NCI-H2107 (cell line): ENCODE data around the gene CALML3.

Source experiments
- DNase-seq: peaks from one replicate; lab custom pipeline; 2025; lab: John Stamatoyannopoulos, UW

Gene CALML3

DNA sequence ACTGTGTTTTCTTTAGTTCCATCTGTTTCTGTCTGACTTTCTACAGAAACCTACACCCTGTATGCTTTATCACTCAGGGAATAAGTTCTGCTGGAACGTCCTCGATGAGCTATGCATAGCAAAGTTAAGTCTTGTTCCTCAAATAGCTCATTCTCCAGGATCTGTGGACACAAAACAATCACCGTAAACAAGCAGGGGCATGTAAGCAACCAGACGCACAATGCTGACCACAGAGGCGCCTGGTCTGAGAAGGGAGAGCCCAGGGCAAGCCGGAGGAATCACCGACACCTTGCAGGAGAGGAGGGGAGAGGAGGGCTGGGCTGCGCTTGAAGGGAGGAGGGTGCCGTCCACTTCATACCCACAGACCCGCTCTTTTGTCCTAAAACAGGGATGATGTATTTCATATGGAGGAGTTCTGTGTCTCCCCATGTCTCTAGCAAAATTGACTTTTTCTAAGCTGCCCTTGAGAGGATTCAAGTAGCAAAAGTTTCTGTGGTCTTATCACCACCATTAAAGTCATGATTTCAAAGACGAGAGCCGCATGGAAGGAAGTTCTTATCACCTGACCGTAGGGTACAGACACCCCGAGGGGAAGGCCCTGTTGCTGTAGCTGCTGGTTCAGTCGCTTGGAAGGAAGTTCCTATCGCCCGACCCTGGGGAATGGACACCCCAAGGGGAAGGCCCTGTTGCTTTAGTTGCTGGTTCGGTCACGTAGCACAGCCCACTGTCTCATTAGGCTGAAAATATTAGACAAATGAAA lies 14.3 kb downstream of the CALML3 start:
- DNase-seq: no peak

GRCh38 chr10:5540080-5540479 lies 15.3 kb downstream of the CALML3 start:
- DNase-seq: no peak

DNA sequence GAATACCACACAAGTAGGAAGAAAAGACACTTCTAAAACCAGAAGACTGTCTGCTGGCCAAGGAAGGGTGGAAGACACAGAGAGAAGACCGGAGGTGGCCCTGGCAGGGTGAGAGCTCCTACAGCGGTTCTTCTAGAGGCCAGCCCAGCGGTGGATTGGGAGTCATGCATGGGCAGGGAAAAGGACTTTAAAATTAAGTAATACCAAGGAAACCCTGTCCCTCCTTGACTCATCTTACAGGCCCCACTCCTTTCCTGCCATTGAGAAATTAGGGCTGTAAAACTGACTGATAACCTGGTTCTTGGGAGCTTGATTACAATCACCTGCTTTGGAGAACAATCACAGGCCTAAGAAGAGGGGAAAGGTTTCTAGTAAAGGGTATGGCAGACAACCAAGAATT lies 16.1 kb downstream of the CALML3 start:
- no peak for DNase-seq

- no peak for DNase-seq
Measured at GRCh38 chr10:5542100-5542499, 17.3 kb downstream of the CALML3 start.

- no peak for DNase-seq
Measured at GRCh38 chr10:5543623-5544022, 18.9 kb downstream of the CALML3 start.

- DNase-seq: no peak
Measured at GRCh38 chr10:5544216-5544805, 19.6 kb downstream of the CALML3 start.

GRCh38 chr10:5545011-5545410 lies 20.2 kb downstream of the CALML3 start:
- no peak for DNase-seq

DNA sequence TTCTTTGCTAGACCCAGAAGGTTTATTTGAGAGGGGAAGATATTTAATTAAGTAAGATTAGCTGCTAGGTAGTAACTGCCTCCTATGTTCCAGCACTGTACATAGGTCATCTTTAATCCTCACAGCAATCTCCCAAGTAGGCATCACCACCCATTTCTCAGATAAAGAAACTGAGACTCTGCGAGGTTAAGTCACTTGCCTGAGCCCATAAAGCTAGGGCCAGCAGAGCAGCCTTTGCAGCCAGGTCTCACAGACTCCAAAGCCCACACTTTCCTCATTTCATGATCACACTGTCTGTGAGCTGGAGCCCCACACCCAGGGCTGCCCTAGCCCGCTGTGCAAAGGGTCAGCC lies 20.6 kb downstream of the CALML3 start:
- no peak for DNase-seq

- DNase-seq: no peak
Measured at GRCh38 chr10:5545778-5546710, 21.3 kb downstream of the CALML3 start.

GRCh38 chr10:5546891-5547680 lies 22.3 kb downstream of the CALML3 start:
- DNase-seq: no peak

- no peak for DNase-seq
Measured at GRCh38 chr10:5547681-5547930, 22.8 kb downstream of the CALML3 start.

DNA sequence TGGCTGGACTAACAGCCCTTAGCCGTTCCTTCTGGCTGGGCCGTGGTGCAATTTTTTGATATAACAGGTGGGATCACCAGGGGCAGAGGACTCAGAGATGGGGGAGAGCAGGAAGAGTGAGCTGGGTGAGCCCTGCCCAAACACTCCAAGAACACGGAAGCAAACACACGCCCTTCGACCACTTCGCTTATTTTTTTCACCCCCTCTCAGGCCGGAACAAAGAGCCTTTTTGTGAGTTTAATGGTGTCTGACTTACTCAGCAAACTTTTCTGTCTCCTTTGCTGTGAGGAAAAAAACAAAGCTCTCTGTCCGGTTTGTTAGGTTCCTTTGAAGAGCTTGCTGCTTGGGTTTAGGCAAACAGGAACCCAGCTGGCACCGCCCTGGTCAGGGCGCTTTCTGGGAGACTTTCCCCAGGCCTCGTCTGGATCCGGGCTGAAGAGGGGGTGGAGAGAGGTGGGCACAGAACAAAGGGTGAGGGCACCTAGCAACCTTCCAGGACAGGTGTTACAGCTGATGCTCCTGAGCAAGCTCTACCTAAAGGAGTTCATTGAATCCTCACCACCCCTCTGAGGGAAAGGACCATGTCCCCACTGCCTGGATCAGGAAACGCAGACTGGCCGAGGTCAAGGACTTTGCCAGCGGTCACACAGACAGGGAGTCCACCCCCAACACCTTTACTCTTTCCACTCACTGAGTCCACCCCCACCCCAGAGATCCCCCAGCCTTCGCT lies 23.3 kb downstream of the CALML3 start:
- DNase-seq: no peak

- DNase-seq: no peak
Measured at GRCh38 chr10:5549462-5550249, 24.9 kb downstream of the CALML3 start.

- DNase-seq: no peak
Measured at GRCh38 chr10:5550250-5550545, 25.4 kb downstream of the CALML3 start.

DNA sequence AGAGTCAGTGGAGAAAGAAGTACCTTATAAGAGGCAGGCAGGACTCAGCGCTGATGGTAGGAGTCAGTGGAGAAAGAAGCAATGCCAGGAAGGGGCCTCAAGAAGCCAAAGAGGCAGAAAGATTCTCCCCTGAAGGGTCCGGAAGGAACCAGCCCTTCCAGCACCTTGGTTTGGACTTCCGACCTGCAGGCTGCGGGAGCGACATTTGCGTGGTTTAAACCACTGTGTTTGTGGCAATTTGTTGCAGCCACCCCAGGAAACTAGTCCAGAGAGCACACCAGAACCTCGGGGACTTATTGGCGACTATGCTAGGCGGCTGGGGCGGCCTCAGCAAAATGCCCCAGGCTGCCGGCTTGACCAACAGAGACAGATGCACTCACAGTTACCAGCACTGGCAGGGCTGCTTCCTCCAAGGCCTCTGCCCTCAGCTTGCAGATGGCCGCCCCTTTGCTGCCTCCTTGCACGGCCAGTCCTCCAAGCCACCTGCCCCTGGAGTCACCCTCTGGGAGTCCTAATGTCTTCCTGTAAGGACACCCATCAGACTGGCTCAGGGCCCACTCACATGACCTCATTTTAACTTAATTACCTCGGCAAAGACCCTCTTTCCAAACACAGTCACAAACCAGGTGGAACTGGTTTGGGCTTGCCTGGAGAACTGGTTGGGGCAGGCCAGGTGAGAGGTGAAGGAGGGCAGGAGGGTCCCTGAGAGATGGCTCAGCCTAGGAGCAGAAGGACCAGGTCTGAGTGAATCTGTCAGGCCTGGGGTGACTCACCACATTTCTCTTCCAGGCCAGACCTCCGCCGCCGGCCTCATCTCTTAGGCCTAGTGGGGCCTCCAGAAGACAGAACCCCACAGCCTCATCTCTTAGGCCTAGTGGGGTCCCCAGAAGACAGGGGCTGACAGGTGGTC lies 26.1 kb downstream of the CALML3 start:
- no peak for DNase-seq

DNA sequence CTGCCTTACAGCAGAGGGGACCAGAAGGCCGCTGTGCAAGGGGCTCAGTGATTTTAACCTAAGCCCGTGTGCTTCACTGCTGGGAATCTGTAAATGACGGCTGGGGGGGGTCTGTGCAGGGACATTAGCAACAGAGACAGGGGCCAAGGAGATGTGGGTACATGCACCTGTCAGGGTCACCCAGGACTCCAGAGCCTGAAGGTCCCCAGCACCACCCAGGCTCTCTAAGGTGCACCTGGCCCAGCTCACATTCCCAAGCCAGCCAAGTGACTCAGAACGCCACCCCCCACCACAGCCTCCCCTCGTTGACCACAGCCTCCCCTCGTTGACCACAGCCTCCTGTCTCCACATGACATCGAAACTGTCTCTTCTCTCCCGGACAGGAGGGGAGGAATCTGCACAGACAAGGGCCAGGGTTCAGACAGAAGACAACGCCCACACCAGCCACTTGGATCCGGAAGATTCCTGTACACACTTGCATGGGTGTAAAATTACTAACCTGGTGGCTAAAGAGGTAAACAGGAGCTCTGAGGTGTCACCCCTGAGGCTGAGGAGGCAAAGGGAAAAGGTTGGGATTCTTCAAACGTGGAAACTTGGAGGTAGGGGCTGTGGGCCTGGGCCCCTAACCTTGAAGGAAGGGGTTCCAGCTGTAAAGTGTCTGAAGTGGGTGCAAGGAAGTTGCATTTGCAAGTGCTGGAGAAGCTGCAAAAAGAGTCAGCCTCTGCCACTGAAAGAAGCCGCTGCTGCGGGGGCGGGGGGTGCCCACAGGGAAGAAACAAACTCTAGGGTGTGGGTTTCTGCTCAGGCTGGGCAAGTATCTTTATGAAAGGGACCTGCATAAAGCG lies 27.0 kb downstream of the CALML3 start:
- DNase-seq: no peak

DNA sequence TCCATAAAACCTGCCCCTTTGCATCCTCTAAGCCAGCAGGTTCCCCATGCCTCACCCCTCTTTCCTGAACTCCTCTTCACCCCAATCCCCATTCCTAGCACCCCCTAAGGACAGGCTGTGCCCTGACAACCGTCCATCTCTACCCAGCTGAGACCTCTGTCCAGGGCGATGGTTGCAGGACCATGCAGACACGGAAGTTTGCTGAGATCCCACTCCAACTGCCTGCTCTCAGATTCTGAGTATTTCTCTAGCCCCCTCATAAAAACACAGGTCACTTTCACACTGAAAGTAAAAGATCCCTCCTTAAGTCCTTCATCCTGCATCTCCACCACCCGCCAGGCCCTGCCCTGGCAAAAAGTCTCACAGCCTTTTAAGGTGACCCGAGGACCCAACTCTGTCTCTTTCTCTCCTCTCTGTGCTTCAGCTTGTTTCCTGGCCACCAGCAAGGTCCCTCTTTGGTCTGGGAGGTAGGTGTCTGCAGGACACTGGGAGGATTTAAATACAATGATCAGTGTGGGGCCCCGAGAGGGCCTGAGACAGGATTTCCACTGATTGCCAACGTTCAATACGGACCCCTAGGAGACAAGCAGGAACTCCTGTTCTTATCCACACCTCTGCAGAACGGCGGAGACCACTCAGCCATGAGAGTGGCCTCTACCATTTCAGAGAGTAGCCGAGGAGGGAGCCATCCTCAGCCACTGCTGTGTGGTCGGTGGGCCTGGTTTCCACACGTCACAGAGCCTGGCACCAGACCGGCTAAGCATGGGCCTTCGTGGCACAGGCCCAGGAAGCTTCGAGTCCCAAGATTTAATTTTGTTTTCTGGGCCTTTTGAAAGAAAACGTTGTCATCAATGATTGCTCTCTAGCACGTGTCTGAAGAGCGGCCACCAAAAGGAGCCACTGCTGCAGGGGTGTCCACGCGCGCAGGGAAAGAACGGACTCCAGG lies 27.9 kb downstream of the CALML3 start:
- no peak for DNase-seq
